GM06990 (cell line): ENCODE data around the gene HMCN1.

Source experiments
- DNase-seq: peaks from one replicate; pipeline ENCODE4 v3.0.0-alpha.2; 2011; ENCODE audit not compliant: insufficient read length; ENCODE audit errors: extremely low read depth
- H3K27me3 ChIP-seq: replicated peaks from 2 replicates; pipeline ENCODE4 v1.6.0; 2011; ENCODE audit warnings: low read length; ENCODE audit not compliant: control insufficient read depth, insufficient read depth
- H3K36me3 ChIP-seq: 2 replicates; pipeline ENCODE4 v1.5.1; 2011; ENCODE audit warnings: low read length; ENCODE audit not compliant: control insufficient read depth, insufficient read depth
- H3K4me3 ChIP-seq: replicated peaks from 2 replicates; pipeline ENCODE4 v1.5.1; 2011; ENCODE audit warnings: low read depth, mild to moderate bottlenecking, control low read depth, low read length
- CTCF ChIP-seq: IDR thresholded peaks from 2 replicates; pipeline ENCODE4 v1.5.1; 2011; ENCODE audit warnings: low read length, control low read depth, mild to moderate bottlenecking, inconsistent platforms; ENCODE audit not compliant: insufficient read depth, poor library complexity, severe bottlenecking

Gene HMCN1

DNA sequence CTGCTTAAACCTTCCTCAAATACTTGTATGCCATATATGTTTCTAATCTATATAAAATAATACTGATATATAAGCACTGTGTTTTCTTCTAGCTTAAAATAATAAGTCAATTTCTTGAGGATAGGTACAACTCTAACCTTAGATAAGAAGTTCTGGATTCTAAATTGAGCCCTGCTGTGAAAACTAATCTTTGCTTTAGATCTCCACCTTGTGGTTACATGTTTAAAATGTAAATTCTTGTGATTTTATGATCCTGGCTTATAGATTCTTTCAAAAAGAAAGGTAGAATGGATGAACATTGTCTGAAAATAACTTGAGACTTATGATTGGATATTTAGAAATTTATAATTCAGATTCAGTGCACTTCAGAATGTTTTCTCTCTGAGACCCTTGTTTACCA is 38.9 kb upstream of the HMCN1 start:
- Histone ChIP-seq H3K4me3 (no peak overlapping the region), H3K36me3 (no peaks in the 10 kb centered on the region), H3K27me3 (no peaks in the 10 kb centered on the region)
- no peak for DNase-seq
- TF ChIP-seq CTCF = no peak

DNA sequence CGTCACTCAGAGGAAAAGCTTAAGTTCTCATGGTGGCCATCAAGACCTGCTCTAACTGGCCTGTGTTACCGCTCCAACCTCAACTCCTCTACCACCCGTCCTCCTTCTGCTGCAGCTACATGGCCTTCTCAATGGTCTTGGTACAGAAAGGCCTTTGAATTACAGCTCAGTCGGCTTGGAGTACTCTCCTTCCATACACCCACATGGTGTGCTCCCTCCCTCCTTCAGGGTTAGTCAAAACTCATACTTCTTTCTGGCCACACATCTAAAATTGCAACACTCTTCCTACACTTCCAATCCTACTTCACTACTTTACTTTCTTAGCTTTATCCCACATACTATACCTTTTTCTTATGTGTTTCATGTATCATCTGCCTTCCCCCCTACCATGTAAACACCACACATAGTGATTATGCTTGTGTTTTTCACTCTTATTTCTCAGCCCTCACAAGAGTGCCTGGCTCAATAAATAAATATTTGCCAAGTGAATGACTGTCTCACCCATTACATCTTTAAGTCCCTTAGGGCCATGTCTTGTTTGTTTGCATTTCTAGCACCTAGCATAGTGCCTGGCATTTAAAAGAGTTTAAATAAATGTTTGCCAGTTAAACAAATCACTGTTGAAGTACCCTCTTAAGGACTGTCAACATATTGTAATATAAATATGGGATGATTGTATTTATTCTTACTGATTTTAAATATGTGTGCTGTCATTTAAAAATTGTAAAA is 37.6 kb upstream of the HMCN1 start:
- DNase-seq = no peak
- Histone ChIP-seq H3K27me3 (no peaks in the 10 kb centered on the region), H3K36me3 (no peaks in the 10 kb centered on the region), H3K4me3 (no peak overlapping the region)
- no peak for TF ChIP-seq CTCF

GRCh38 chr1:185699874-185700273 is 34.3 kb upstream of the HMCN1 start:
- no peak overlapping the region for H3K4me3 ChIP-seq
- no peaks in the 10 kb centered on the region for H3K27me3 ChIP-seq
- TF ChIP-seq CTCF = no peak
- DNase-seq = no peak
- no peaks in the 10 kb centered on the region for H3K36me3 ChIP-seq

DNA sequence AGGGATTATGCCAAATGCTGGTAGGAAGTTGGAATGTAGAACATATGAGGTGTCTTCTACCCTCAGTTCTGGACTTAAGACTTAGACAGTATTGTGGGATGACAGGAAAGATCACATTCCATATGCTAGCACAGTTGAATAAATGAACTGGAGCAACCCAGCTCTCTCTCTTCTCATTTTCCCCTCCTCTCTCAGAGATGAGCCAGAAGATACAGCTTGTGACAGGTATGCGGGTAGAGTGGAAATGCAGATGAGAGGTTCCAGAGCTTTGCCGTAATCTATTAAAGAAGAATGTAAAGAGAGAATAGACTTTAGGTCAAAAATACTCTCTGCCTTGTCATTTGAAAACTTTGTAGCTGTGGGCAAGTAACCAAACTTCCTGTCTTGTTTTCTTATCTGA is 32.5 kb upstream of the HMCN1 start:
- H3K27me3 ChIP-seq = no peaks in the 10 kb centered on the region
- H3K4me3 ChIP-seq = no peak overlapping the region
- no peaks in the 10 kb centered on the region for H3K36me3 ChIP-seq
- DNase-seq = no peak
- no peak for TF ChIP-seq CTCF

- no peak for TF ChIP-seq CTCF
- no peak for DNase-seq
- Histone ChIP-seq H3K36me3 (no peaks in the 10 kb centered on the region), H3K27me3 (no peaks in the 10 kb centered on the region), H3K4me3 (no peak overlapping the region)
These were observed 30.0 kb upstream of the HMCN1 start for GRCh38 chr1:185704181-185704580.

DNA sequence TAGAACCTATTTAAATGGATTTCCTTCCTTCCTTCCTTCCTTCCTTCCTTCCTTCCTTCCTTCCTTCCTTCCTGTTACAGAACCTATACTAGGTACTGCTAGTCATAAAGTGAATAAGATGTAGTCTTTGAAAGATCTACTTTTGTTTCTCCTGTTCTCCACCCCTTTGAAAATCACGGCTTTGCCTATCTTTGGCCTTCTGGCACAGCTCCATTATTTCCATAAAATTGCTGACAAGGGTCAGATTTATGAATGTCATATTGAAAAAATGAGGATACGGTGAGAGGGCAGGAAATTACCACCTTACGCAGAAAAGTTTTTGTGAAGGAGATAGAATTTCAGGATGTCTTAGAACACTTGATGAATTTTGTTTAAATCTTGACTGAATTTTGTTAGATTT is 18.1 kb upstream of the HMCN1 start:
- no peak for DNase-seq
- Histone ChIP-seq H3K4me3 (no peak overlapping the region), H3K36me3 (no peaks in the 10 kb centered on the region), H3K27me3 (no peaks in the 10 kb centered on the region; the same call in 1 of the 2 replicates)
- TF ChIP-seq CTCF = no peak
